GM19395 (cell line): ENCODE results near the gene ANTXR1.

ENCODE experiments used
- ATAC-seq: cut with Tn5 transposase; IDR thresholded peaks from one replicate; pipeline ENCODE4 v1.9.1; 2021; ENCODE audit warnings: mild to moderate bottlenecking, moderate library complexity; ENCODE audit not compliant: unreplicated experiment

The ANTXR1 gene

GRCh38 chr2:69203166-69203985 is 190.4 kb downstream of the ANTXR1 start:
- ATAC-seq: no peak

GRCh38 chr2:69204654-69205053 is 191.7 kb downstream of the ANTXR1 start:
- ATAC-seq: no peak

- no peak for ATAC-seq
These were observed 192.1 kb downstream of the ANTXR1 start for GRCh38 chr2:69205076-69205475.

- no peak for ATAC-seq
These were observed 192.5 kb downstream of the ANTXR1 start for GRCh38 chr2:69205491-69205890.

GRCh38 chr2:69208023-69208595 is 195.1 kb downstream of the ANTXR1 start:
- ATAC-seq: no peak

GRCh38 chr2:69209482-69209881 is 196.5 kb downstream of the ANTXR1 start:
- no peak for ATAC-seq

GRCh38 chr2:69210385-69210784 is 197.4 kb downstream of the ANTXR1 start:
- ATAC-seq: no peak

GRCh38 chr2:69211048-69211447 is 198.1 kb downstream of the ANTXR1 start:
- ATAC-seq: no peak

- no peak for ATAC-seq
These were observed 198.7 kb downstream of the ANTXR1 start for GRCh38 chr2:69211686-69212085.

GRCh38 chr2:69212238-69213028 is 199.5 kb downstream of the ANTXR1 start:
- ATAC-seq: no peak

- ATAC-seq: no peak
These were observed 200.2 kb downstream of the ANTXR1 start for GRCh38 chr2:69213201-69213600.

GRCh38 chr2:69213782-69214181 is 200.8 kb downstream of the ANTXR1 start:
- no peak for ATAC-seq

- ATAC-seq: no peak
These were observed 201.9 kb downstream of the ANTXR1 start for GRCh38 chr2:69214898-69215297.

GRCh38 chr2:69216535-69217332 is 203.8 kb downstream of the ANTXR1 start:
- no peak for ATAC-seq

- no peak for ATAC-seq
These were observed 204.5 kb downstream of the ANTXR1 start for GRCh38 chr2:69217333-69218080.

- ATAC-seq: no peak
These were observed 208.5 kb downstream of the ANTXR1 start for GRCh38 chr2:69221512-69221911.

GRCh38 chr2:69221960-69222751 is 209.2 kb downstream of the ANTXR1 start:
- ATAC-seq: no peak

GRCh38 chr2:69222953-69223658 is 210.1 kb downstream of the ANTXR1 start:
- no peak for ATAC-seq
